HG02798 (cell line): ENCODE results near the gene BRF1.
"Not testable (repeated sequence)": the region's sequence is repeated elsewhere in the genome, so short reads cannot be mapped to it uniquely, and the experiment has no call there.

Source experiments
- ATAC-seq: cut with Tn5 transposase; IDR thresholded peaks from one replicate; pipeline ENCODE4 v1.9.1; 2021; ENCODE audit warnings: mild to moderate bottlenecking; ENCODE audit not compliant: unreplicated experiment, poor library complexity

BRF1 gene

DNA sequence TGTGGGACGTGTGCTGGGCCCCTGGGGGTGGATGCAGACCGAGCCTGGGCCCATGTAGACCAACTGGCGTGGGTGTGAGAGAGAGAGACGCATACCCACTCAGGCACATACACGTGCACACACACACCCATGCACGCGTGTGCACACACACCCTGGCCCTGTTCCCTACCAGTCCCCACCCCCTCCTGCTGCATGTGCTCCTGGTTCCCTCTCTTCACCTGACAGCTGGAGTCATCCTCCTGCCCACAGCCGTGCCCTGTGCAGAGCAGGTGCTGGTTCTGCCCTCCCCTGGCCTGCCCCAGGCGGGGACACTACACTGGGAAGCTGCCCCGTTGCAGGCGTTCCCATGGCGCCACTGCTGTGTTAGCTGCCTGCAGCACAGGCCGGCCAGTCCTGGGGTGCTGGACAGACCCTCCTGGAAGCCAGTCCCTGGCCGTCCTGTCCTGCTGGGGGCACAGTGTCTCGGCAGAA is 32.3 kb upstream of the BRF1 start:
- no peak for ATAC-seq

- no peak for ATAC-seq
Observed at GRCh38 chr14:105332350-105332874, 31.6 kb upstream of the BRF1 start.

- ATAC-seq = no peak
Observed at GRCh38 chr14:105331575-105332349, 31.0 kb upstream of the BRF1 start.

- ATAC-seq = no peak
Observed at GRCh38 chr14:105330491-105330895, 29.7 kb upstream of the BRF1 start.

DNA sequence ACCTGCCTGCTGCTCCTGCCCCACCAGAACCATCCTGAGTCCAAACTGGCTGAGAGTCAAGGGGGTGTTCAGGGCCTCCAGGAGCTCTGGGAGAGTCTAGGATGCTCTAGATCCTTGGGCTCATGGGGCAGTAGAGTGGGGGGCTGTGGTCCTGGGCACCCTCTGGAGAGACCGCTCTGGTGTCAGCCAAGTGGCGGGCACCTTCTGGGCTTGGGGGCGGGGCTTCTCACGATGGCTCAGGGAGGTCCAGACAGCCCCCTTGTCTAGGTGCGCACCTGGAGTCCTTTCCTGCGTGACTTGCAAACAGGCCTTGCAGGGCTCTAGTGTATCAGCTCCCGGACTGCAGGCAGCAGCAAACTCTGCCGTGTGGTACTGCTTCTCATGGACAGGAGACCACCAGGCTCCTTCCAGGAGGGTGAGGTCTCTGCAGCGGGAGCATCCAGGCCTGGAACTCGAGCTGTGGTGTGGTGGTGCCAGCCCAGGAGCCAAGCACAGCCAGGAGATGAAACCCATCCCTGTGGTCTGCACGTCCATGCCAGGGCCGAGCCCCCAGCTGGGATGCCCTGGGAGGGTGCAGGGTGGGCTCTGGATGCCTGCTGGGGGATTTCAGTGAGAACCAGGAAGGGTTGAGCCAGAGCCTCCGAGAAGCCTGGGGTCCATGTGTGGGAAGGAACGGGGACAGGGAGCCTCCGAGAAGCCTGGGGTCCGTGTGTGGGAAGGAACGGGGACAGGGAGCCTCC is 28.8 kb upstream of the BRF1 start:
- no peak for ATAC-seq

GRCh38 chr14:105328678-105329390 is 28.0 kb upstream of the BRF1 start:
- ATAC-seq = no peak

GRCh38 chr14:105328070-105328677 is 27.4 kb upstream of the BRF1 start:
- ATAC-seq = no peak

DNA sequence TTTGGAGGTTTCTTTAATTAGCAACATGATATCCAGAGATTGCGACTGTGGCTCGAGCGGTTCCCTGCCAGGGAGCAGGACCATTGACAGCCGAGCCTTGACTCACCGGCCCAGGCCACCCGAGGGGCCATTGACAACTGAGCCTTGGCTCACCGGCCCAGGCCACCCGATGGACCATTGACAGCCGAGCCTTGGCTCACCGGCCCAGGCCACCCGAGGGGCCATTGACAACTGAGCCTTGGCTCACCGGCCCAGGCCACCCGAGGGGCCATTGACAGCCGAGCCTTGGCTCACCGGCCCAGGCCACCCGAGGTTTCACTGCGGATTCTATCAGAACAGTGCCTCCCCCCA is 26.9 kb upstream of the BRF1 start:
- ATAC-seq = not testable (repeated sequence)

- ATAC-seq = no peak
Observed at GRCh38 chr14:105326891-105327694, 26.3 kb upstream of the BRF1 start.

DNA sequence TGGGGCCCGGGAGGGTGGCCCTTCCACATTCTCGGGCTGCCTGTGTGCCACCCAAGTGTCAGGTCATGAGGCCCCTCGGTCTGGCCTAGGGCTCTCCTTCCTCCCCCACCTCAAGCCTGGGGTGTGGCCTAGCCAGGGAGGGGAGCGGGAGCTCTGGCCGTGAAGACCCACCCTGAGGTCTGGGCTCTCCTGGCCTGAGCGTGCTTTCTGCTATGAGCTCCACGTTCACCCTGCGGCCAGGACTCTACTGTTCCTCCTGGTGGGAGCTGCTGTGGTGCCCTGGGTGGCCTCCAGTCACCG is 25.7 kb upstream of the BRF1 start:
- ATAC-seq = no peak

DNA sequence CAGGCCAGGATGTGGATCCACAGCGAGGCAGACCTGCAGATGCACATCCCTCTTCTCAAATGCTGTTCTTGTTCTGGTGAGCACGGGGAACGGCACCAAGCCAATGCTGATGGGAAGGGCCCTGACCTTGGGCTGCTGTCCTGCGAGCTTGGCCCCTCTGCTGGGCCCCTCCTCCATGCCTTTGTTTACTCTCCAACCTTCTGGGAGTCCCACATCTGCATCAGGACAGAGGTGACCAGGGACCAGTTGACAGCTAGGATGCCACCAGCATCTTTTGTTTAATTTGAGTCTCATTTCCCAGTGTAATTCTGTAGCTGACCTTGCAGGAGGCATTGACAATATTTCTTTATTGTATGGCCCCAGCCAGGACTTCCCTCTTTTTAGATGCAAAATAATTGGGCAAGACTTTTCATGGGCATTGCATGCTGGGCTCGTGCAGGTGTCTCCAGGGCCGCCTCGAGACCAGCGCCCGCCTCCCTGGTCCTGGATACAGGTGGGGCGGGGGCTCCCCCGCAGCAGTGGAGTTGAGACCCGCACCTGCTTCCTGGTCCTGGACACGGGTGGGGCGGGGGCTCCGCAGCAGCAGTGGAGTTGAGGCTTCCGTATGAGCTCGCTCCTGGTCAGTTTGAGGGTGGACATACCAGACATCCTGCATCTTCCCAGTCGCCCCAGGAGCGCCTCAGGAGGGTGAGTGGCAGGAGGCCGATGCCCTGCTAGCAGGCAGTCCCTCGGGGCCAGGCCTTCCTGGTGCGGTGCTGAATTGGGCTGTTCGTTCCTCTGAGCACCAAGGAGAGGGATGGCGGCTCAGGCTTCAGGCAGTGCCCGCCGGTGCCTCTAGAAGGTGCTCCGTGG is 25.1 kb upstream of the BRF1 start:
- ATAC-seq = no peak

GRCh38 chr14:105325303-105325702 is 24.5 kb upstream of the BRF1 start:
- ATAC-seq = no peak

GRCh38 chr14:105324871-105325270 is 24.1 kb upstream of the BRF1 start:
- no peak for ATAC-seq

- no peak for ATAC-seq
Observed at GRCh38 chr14:105324080-105324778, 23.4 kb upstream of the BRF1 start.

- ATAC-seq = no peak
Observed at GRCh38 chr14:105323663-105324062, 22.9 kb upstream of the BRF1 start.

- no peak for ATAC-seq
Observed at GRCh38 chr14:105322791-105323556, 22.2 kb upstream of the BRF1 start.

DNA sequence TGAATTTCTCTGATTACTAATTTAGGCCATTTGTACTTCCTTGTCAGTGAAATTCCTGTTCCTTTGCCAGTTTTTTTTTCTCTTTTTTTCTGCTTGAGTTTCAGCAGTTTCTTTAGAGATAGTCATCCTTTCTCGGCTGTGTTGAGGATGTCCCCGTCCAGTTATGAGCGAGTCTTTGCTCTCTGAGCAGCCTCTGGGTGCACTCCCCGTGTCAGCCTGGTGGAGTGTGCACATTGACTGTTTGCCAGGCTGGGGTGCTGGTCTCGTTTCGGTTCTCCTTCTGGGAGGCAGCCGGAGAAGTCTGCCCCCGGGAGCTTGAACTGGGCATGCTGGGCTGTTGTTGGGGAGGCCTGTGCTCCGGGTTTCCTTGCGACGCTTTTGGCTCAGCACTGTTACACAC is 16.7 kb upstream of the BRF1 start:
- ATAC-seq = no peak
